Breast epithelium (tissue), 4 donors: ENCODE results near the gene THAP10. TPM values are rescaled to one million over a fixed set of nuclear protein-coding genes. Genes with fewer than 3 reads are reported as not detected.
"Not testable (repeated sequence)": the region's sequence is repeated elsewhere in the genome, so short reads cannot be mapped to it uniquely, and the experiment has no call there.

Experiments
- DNase-seq, 2 donors: peaks; one replicate each; pipeline ENCODE4 v3.0.0-alpha.2; 2019; ENCODE audit warnings: low spot score in 2 of 2
- H3K27ac ChIP-seq, 2 donors: fragments of 200-600 bp; sonication (generic) in 1 of 2; one replicate each; pipeline ENCODE4 v1.5.1; 2016 to 2019; ENCODE audit warnings: mild to moderate bottlenecking in 1 of 2
- H3K27me3 ChIP-seq, 2 donors: fragments of 200-600 bp; sonication (generic) in 1 of 2; one replicate each; pipeline versions ENCODE4 v1.5.1 to v1.6.0; 2017 to 2019; ENCODE audit warnings: control low read depth in 1 of 2, mild to moderate bottlenecking in 1 of 2
- H3K36me3 ChIP-seq: fragments of 200-600 bp; one replicate; pipeline ENCODE4 v1.5.1; 2019
- H3K4me1 ChIP-seq, 2 donors: fragments of 200-600 bp; sonication (generic); one replicate each; pipeline ENCODE4 v1.5.1; 2016 to 2019; ENCODE audit warnings: control low read depth in 1 of 2
- H3K4me3 ChIP-seq, 3 donors: fragments of 200-600 bp; sonication (generic); 1 replicate in 2 of 3; 2 replicates in 1 of 3; pipeline ENCODE4 v1.5.1; 2016 to 2019; ENCODE audit warnings: mild to moderate bottlenecking in 3 of 3, moderate library complexity in 2 of 3
- H3K9me3 ChIP-seq, 2 donors: fragments of 200-600 bp; sonication (generic) in 1 of 2; one replicate each; pipeline ENCODE4 v1.5.1; 2016 to 2019; ENCODE audit warnings: control low read depth in 1 of 2
- CTCF ChIP-seq, 3 donors: fragments of 450-650 bp; IDR thresholded peaks; one replicate each; pipeline ENCODE4 v1.5.1; 2016 to 2017; ENCODE audit warnings: antibody characterized with exemption in 3 of 3, mild to moderate bottlenecking in 3 of 3, moderate library complexity in 3 of 3
- POLR2A ChIP-seq: fragments of 450-650 bp; IDR thresholded peaks from one replicate; pipeline ENCODE4 v1.6.1; 2016; ENCODE audit warnings: antibody characterized with exemption, mild to moderate bottlenecking, moderate library complexity
- POLR2AphosphoS5 ChIP-seq, 3 donors: sonication (generic); formaldehyde crosslinking; IDR thresholded peaks; one replicate each; pipeline ENCODE4 v1.6.1; 2017; ENCODE audit warnings: antibody characterized with exemption in 3 of 3
- intact Hi-C: fragments of 100-400 bp; cut with DNase I; formaldehyde crosslinking; loops from one replicate; pipeline ENCODE4 v1.15.1; 2023; ENCODE audit warnings: low total_unique reads
- total RNA-seq, 3 donors: library from RNA; depleted of rRNA; stranded (reverse); fragments of >200 nt; gene quantifications; one replicate each; pipeline ENCODE4 v1.1.0, GENCODE V29; 2016

The THAP10 gene
- total RNA-seq, 3 donors from 2014 or later: 1.8 to 5.9 (median 5.1) TPM

GRCh38 chr15:70859998-70860397 lies 32.2 kb downstream of the THAP10 start:
- TF ChIP-seq POLR2AphosphoS5 (IDR thresholded peaks at IDR 0.05): no peak
- TF ChIP-seq POLR2A: no peak
- TF ChIP-seq CTCF (IDR thresholded peaks at IDR 0.05): no peak
- no peak for DNase-seq
- intact Hi-C loops: no loop called here

GRCh38 chr15:70859322-70859908 lies 32.8 kb downstream of the THAP10 start:
- Histone ChIP-seq H3K36me3 (no peaks in the 10 kb centered on the region), H3K27me3 (no peaks in the 10 kb centered on the region), H3K9me3 (no peaks in the 10 kb centered on the region), H3K27ac (no peak overlapping the region), H3K4me1 (peaks cover 0 to 4% of the 10 kb centered on the region in 2 donors), H3K4me3 (no peak overlapping the region)
- TF ChIP-seq POLR2AphosphoS5 (IDR thresholded peaks at IDR 0.05) (no peak), CTCF (IDR thresholded peaks at IDR 0.05) (no peak), POLR2A (no peak)
- intact Hi-C loops: no loop called here
- DNase-seq: no peak

More at GRCh38 chr15:70859998-70860397, 32.2 kb downstream of the THAP10 start:
- H3K4me1 ChIP-seq: peaks cover 0 to 4% of the 10 kb centered on the region in 2 donors
- H3K27ac ChIP-seq: no peak overlapping the region
- no peaks in the 10 kb centered on the region for H3K27me3 ChIP-seq
- no peak overlapping the region for H3K4me3 ChIP-seq
- H3K9me3 ChIP-seq: no peaks in the 10 kb centered on the region
- no peaks in the 10 kb centered on the region for H3K36me3 ChIP-seq

GRCh38 chr15:70858614-70859321 lies 33.5 kb downstream of the THAP10 start:
- H3K9me3 ChIP-seq, DNase-seq, H3K27me3 ChIP-seq, intact Hi-C loops, H3K27ac ChIP-seq, H3K4me1 ChIP-seq, H3K36me3 ChIP-seq, H3K4me3 ChIP-seq: not testable (repeated sequence)

GRCh38 chr15:70857562-70858285 lies 34.5 kb downstream of the THAP10 start:
- no peak for DNase-seq
- Histone ChIP-seq H3K27me3 (no peaks in the 10 kb centered on the region), H3K9me3 (no peaks in the 10 kb centered on the region), H3K4me1 (no peaks in the 10 kb centered on the region), H3K36me3 (no peaks in the 10 kb centered on the region), H3K4me3 (no peak overlapping the region), H3K27ac (peak overlapping the region; percentile 48)
- TF ChIP-seq POLR2AphosphoS5 (IDR thresholded peaks at IDR 0.05): no peak
- TF ChIP-seq CTCF (IDR thresholded peaks at IDR 0.05): no peak
- no peak for TF ChIP-seq POLR2A
- intact Hi-C loops: no loop called here

GRCh38 chr15:70856884-70857561 lies 35.2 kb downstream of the THAP10 start:
- Histone ChIP-seq H3K36me3 (no peaks in the 10 kb centered on the region), H3K27ac (peak overlapping the region; percentile 48 to 72), H3K27me3 (no peaks in the 10 kb centered on the region), H3K9me3 (no peaks in the 10 kb centered on the region), H3K4me3 (no peak overlapping the region), H3K4me1 (no peaks in the 10 kb centered on the region)
- no peak for TF ChIP-seq POLR2A
- TF ChIP-seq CTCF (IDR thresholded peaks at IDR 0.05): no peak
- peak; percentile 25 to 89 (median 75) for TF ChIP-seq POLR2AphosphoS5 (IDR thresholded peaks at IDR 0.05)
- peak in 1 of 2 donors; percentile 43 for DNase-seq
- intact Hi-C loops: no loop called here
